NCI-H2227 (cell line): ENCODE results near the gene ANKRD53.

ENCODE experiments used
- DNase-seq: peaks from one replicate; lab custom pipeline; 2025; ENCODE audit not compliant: unreplicated experiment; lab: John Stamatoyannopoulos, UW

Gene ANKRD53, protein sequence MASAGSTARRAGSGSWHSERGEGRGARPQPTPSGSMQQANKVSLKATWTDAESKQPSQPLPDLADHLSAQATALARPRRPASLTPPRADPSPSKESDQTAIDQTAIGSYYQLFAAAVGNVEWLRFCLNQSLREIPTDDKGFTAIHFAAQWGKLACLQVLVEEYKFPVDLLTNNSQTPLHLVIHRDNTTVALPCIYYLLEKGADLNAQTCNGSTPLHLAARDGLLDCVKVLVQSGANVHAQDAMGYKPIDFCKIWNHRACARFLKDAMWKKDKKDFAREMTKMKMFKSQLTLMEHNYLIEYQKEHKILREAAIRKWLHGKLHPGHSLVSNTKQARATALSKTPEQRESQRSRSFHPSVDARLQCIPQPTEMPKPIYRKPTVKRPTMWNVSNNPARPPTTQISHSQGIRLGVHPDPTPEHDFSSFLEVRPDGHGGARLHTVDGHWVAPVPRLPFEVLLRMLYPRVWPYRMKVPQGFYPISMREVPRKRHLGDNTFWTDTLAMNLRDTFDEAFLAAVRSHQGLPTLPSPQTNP

DNA sequence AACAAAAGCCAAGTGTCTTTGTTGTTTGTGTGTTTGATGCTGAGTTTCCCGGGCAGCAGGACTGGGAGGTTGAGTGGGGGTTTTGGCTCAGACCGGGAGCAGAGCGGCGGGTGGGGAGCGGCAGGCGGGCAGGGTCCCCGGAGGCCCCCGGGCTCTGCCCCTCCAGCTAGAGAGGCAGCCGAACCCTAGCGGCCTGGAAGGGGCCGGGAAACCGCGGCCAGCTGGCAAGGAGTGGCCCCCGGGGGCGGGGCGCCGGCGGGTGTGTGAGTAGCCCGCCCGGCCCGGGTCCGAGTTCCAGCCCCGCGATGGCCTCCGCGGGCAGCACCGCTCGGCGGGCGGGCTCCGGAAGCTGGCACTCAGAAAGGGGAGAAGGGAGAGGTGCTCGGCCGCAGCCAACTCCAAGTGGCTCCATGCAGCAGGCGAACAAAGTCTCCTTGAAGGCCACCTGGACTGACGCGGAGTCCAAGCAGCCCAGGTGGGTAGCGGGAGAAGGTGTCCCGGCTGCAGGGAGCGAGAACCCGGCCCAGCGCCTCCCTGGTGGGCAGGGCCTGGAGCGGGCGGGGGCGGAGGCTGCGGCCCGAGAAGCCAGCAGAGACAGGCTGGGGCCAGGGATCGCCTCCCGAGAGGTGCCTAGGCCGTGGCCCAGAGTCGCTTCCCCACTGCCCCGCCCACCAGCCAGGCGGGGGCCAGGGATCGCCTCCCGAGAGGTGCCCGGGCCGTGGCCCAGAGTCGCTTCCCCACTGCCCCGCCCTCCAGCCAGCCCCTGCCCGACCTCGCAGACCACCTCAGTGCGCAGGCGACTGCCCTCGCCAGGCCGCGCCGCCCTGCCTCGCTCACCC, at the start of gene ANKRD53:
ANKRD53 (plus strand) TSS at position 290 of the 839 bp plus-strand sequence; CDS start at position 306, 16 bp downstream.
- DNase-seq: peak; percentile 71

DNA sequence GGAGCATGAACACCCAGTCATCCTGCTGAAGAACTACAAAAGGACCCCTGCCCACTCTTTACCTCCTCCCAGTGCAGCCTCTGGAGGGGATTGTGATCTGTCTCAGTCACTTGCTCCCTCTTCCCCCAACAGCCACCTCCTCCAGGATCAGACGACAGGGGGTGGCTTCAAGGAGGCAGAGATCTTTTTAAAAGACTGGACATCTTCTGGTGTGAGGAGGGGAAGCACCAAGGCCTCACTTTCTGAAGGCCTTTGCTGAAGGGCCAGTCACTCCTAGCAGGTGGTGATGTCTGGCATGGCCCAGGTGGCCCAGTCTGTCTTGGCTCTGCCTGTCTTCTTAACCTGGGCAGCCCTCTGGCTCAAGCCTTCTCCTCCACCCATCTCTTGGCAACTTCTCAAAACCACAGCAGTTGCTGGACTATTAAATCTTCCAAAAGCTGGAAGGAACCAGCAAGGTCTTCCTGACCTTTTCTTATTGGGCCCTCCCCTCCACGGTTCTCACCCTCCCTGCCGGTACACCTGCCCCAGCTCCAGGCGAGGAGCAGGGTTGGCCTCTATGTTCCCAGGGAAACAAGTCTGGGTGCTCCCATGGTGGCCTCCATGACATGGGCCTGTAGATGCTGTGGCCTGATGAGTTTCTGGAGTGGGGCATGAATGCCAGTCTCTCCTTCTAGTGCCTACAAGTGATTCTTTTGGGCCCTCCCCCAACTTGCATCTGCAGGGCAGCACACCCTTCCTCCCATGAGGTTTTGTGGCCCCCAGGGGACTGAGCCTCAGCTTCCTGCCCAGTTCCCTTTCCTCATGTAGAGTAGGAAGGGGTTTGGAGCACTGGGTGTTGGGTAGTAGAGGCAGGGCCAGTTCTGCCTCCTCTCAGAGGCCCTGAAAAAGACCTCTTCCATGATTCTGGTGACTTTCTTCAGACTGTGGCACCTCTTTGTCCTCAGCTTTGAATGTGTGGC, 47.8 kb upstream of the ANKRD53 start:
- no peak for DNase-seq

DNA sequence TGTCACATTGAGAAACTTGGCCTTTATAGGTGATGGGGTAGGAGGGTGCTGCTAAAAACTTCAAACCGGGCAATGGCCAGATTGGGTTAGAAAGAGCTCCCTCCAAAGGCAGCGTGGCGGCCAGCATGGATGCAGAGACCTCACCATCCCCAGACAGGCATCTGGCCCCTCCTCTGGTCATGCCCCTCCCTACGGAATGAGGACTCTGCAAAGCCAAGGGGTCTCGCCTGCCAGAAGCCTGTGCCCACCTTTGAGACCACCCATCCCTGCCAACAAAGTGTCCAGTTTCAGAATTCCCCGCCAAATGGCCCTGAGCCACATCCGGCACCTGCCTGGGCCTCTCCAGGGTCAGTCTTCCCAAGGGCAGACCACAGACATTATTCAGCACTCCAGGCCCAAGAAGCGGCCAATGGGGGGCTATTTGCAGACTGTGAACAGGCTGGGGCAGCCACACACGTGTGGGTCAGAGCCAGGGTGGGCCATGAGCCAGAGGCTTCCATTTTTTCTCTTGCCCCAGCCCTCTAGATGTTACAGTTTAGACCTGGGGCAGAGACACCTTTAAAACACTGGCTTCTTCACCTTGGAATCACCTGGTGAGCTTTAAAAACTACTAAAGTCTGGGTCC, 46.9 kb upstream of the ANKRD53 start:
- DNase-seq: no peak

DNA sequence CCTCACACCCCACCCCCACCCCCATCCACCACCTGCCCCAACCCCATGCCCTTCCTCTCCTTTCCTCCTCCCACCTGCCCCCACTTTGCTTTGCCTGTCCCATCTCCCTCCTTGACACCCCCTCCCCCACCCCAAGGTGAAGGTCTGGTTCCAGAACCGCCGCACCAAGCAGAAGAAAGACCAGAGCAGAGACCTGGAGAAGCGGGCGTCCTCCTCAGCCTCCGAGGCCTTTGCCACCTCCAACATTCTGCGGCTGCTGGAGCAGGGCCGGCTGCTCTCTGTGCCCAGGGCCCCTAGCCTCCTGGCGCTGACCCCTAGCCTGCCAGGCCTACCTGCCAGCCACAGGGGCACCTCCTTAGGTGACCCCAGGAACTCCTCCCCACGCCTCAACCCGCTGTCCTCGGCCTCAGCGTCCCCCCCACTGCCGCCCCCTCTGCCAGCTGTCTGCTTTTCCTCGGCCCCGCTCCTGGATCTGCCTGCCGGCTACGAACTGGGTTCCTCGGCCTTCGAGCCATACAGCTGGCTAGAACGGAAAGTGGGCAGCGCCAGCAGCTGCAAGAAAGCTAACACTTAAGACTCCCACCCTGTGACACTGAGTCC, 45.7 kb upstream of the ANKRD53 start:
- no peak for DNase-seq

DNA sequence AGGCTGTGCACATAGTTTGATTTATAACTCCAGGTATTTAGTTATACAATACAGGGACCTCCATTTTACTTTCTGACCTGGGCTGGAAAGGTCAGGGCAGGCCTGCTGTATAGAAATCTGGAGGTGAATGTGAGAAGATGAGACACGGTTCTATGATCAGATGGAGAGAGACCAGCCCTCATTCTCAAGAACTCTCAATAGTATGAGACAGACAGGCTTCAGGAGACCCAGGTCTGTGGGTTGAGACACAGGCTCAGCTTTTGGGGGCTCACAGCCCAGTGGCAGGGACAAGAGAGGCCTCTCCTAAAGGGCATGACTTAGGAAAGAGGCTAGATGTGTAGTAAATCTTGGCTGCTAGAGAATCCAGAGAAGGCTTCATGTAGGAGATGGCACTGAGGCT, 43.4 kb upstream of the ANKRD53 start:
- no peak for DNase-seq

DNA sequence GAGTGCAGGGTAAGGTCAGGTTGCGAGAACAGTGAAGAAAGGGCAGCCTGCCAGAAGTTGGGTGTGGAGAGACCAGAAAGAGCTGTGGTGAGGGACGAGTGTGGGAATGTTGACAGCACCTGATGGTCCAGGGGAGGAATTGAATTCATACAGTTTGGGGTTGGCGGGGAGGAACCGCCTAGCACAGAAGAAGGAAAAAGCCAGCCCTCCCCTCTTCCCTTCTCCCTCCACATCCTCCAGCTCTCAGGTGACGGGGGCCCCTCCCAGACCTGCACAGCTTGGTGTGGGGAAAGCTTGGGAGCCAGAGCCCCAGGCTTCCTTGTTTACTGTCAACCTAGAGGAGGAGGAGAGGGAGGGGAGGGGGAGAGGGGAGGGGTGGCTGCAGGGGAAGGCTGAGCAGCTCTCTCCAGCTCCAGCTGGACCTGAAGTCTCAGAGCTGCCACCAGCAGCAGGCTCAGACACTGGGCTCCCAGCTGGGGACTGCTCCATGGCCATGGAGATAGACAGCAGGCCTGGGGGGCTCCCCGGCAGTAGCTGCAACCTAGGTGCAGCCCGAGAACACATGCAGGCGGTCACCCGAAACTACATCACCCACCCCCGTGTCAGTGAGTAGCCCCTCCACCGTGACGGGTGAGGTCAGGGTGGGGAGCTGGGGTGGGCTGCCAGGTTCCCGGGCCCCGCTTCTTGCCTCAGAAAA, 42.8 kb upstream of the ANKRD53 start, which contains the start of gene ATP6V1B1:
ATP6V1B1 (plus strand) TSS at position 433 of the 697 bp plus-strand sequence; CDS start at position 488, 55 bp downstream.
- peak; percentile 45 for DNase-seq

DNA sequence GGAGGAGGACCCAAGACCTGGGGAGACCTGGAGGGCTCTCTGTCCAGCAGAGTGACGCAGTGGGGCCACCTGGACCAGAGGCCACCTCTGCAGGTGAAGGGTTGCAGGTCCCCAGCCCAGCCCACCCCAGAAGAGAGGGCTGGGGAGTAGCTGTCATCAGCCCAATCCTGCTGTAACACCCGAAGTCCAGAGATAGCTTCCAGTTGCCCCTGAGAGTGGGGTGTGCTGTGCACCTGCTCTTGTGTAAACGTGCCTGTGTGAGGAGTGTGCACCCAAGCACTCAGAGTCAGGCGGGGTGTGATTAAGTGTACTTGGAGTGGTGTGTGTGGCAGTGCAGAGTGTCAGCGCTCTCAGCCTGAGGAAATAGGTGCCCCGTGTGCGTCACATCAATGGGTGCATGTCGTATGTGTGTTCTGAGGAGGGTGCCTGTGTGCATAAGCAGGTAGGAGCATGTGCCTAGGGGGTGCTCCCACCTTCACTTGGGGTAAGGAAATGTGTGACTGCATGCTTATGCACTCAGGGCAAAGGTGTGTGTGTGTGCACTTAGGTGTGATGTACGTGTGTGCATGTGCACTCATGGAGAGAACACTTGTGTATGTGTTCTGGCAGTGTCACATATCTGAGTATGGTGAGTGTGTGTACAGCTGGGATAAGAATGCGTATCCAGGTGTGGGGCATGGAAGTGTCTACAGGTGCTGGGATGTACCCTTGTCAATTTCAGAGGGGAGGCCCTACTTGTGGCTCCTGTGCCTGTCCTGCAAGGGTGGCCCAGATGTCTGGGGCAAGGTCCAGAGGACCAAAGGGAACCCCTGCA, 42.1 kb upstream of the ANKRD53 start:
- DNase-seq: no peak

DNA sequence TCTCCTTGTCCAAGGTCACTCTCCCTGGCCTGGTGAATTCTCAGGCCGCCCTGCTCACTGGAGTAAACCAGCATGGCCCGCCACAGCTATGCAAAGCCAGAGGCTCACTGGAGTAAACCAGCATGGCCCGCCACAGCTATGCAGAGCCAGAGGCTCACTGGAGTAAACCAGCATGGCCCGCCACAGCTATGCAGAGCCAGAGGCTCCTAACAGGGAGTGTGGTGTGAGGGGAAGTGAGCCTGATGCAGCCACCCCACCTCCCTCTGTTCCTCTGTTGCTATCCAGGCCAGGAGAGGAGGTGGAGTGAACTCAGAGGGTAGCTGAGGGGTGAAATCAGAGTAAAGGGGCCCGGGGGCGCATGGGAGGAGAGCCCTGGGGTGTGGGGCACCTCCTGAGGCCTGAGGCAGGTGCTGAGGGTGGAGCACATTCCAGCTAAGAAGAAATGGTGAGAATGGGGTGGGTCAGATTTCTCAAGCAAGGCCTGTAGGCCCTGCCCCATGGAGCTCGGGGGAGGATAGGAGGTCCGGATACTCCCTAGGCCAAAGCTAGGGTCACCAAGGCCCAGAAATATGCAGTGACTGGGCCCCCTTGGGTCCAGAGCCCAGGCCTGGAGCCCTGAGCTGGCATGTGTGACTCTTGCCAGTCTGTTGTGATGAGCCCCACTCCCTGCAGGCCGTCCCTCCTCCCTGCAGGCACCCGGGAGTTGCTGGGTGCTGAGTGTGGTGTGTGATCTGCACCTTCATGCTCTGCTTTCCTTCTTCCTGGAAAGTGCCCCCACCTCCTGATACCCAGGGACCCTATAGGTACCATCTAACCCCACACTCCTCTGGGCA, 41.2 kb upstream of the ANKRD53 start:
- DNase-seq: no peak

DNA sequence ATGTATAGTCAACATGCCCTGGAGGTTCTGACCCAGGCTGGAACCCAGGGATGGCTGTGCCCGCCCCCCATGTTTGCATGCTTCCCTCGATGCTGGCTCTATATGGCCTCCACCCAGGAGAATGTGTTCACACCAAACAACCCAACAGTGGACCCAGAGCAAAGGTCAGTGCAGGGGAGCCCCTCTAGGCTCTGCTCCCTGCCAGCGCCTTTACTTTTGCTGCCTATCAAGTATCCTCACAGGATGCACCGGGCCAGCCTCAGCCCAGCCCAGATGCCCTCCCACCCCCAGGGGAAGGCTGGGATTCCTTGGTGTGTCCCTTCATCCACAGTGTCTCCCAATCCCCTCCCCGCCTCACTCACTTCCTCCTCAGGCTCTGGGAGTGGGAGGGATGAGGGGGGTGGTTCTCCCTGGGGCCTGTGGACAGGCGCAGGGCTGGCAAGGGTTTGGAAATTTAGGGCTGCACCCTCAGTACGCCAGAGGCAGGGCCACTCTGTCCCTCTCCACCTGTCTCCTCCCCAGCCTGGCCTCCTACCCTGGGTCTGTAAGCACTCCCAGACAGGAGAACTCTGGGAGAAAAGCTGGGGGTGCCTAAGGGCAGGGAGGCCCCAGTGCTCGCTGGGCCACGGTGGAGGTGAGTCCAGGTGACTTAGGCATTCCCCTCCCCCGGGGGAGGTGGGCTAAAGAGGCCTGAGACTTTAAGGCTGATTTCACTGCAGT, 40.4 kb upstream of the ANKRD53 start:
- DNase-seq: no peak

DNA sequence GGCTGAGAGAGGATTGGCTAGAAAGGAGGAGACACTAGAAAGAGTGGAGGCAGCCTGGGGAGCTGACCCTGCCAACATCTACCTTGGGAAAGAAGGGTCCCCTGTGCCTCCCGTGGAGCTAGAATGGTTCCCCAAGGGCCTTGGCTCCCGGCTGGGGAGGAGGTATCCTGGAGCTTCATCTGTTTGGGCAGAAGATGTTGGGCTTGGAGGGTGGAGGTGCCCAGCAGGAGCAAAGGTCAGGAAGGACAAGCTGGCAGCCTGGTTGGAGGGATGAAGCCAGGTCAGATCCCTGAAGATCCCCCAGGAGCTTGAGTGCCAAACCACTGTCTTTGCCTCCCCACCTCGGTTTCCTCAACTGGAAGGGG, 39.9 kb upstream of the ANKRD53 start:
- no peak for DNase-seq

DNA sequence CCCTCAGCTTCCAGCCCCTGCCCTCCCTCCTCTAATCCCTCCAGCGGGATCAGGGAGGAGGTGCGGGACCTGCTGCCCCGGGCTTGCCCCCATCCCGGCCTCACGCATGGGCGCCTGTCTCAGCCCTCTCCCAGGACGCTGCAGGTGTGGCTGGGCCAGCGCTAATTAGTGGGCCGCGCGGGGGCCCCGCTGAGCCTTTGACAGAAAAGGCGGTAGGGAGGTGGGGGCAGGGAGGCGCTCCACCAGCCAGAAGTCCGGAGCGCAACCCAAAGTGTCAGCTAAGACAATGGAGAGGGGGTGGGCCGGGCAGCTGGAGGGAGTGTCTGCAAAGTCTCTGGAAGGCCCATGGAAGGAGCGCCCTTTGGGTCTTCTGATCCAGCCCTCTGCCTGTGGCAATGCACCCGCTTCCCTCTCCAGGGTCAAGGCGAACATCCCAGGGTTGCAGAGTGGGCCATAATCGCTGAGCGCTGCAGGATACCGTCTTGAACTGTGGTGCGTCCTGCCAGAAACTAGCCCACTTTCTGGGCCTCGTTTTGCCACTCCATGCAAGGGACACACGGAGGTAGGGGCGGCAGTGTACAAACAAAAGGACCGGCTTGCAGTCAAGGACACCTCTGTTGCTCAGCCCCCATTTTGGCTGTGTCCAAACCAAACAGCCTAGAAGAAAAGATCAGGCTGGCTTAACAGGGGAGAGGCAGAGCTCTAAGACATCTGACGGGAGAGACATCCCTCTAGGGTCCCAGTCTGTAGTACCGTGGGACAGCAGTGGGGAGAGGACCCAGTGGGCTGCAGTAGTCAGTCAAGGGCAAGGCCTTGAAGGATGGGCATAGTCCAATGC, 39.2 kb upstream of the ANKRD53 start:
- DNase-seq: peak; percentile 47

DNA sequence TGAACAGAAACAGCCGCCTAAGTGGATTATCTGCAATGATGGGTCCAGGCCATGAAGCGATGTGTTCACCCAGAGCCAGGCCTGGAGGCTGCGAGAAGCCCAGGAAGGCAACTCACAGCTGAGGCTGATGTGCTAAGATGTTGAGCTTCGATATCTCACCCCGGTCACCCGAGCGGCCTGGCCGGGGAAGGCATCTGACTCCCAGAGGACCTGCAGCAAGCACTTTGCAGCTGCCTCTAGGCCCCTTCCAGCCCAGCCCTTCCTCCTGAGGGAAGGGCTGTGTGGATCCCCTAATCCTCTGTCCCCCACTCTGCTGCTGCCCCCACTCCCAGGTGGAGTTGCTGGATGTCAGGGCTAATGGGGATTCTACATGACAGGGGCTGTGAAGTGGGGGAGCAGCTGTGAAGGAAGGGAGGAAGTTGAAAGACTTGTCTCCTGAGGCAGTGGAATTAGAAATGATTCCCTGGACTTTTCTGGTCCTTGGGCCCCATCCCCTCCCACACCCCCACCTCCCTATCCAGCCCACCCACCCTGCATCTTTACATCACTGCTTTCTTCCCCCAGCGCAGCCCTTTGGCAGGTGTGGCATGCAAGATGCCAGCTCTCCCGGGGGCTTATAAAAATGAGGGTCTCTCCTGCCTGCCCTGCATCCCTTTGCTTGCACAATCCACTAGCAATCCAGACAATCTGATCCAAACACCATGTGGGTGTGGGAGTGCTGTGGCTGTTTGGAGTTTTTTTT, 38.4 kb upstream of the ANKRD53 start:
- no peak for DNase-seq

DNA sequence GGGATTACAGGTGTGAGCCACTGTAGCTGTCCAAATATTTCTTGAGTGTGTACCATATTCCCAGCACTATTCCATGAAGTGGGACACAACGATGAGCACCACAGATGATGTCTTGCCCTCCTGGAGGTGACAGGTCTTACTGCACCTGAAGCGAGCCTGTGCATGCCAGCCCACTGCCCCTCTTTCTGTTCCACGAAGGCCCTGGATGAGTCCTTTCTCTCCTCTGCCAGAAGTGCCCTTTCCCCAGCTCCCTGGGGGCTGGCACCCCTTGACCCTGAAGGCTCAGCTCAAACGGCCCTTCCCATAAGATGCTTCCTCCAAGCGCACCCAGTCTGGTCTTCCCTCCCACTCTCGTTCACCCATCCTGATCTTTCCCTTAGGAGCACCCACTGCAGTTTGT, 37.2 kb upstream of the ANKRD53 start:
- no peak for DNase-seq

DNA sequence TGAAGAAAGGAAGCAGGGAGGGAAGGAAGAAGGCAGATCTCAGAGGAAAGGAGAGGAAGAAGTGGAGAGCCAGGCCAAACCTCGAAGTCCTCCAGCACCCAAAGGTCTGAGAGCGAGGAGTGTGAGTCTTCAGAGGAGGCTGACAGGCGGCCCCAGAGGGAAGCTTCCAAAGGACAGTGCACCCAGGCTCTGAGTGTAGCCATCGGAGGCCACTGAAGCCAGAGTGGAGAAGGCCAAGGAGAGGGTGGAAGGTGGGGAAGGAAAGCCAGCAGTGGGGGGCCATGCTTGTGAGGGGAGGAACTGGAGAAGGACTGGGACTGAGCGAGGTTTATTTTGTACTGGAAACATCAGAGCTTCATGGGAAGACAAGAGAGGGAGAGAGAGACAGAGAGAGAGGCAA, 36.7 kb upstream of the ANKRD53 start:
- DNase-seq: no peak
